ENCODE data around the gene ECM2.
"Not testable (repeated sequence)": the region's sequence is repeated elsewhere in the genome, so short reads cannot be mapped to it uniquely, and the experiment has no call there.

Gene ECM2

DNA sequence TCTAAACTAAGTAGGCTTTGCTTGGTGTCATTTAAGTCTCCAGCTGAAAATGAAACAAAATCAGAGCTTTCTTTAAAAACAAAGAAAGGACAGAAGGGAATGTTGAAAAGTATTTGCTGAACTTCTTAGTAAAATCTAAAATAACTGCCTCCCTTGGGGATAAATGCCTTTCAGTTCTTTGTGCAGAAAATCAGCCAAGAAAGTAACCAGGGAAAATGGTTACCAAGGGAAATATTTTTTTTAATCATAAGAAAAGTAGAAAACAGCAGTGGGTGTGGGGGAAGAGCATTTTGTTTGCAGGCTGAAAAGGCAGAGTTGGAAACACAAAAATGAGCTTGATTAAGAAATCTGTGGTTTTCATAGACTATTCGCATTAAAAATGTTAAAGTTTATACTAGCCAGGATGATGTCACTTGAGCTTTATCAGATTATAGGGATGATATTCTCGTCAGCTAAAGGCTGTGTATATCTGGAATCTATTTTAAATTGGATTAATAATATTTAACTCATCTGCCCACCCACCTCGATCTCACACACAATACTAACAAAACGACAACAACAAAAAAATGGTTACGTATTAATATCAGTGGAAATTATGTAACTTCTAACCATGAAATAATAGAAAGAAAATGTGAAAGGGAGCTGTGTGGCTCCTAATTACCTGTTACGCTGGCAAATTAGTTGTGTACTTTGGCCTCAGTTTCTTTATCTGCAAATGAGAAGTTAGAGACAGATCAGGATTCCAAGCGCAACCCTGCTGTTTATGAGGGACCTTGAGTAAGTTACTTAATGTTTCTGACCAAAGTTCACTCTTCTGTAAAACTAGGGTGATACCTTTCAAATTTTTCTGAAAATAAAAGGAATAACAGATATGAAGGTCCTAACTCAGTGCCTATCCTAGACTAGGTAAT is at the start of gene ECM2:
Gene ECM2, minus strand, starts transcription at position 51 of the 911 bp plus-strand sequence. CDS start 13,124 bp downstream, outside the sequence.
- DNase-seq = no peak

DNA sequence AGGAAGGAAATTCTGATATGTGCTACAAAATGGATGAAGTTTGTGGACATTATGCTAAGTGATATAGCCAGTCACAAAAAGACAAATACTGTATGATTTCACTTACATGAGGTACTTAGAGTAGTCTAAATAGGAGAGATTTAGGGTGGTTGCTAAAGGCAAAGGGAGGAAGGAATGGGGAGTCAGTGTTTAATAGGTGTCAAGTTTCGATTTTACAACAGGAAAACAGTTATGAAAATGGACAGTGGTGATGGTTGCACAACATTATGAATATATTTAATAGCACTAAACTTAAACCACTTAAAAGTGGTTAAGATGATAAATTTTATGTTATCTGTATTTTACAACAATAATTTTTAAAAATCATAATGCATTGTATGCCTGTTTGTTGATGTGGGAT is 40.4 kb upstream of the ECM2 start:
- no peak for DNase-seq

- DNase-seq = not testable (repeated sequence)
Observed at GRCh38 chr9:92573612-92574011, 37.8 kb upstream of the ECM2 start.

GRCh38 chr9:92571871-92572270 is 36.1 kb upstream of the ECM2 start:
- not testable (repeated sequence) for DNase-seq

GRCh38 chr9:92564982-92565381 is 29.2 kb upstream of the ECM2 start:
- no peak for DNase-seq

DNA sequence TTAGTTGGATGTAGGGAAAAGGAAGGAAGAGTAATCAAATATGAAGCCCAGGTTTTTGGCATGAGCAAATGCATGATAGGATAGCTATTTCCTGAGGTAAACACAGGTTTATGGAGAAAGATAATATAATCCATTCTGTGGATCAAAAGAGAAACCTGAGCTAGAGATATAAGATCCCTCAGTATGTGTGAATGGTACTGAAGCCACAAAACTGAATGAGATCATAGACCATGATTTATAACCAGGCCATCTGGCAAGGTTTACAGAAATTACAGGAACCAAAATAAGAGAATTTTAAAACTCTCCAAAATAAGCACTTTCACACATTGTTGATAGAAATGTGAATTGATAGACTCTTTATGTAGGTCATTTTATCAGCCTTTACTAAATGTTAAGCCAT is 28.7 kb upstream of the ECM2 start:
- DNase-seq = no peak

GRCh38 chr9:92563116-92564100 is 27.6 kb upstream of the ECM2 start:
- no peak for DNase-seq

GRCh38 chr9:92562461-92562967 is 26.7 kb upstream of the ECM2 start:
- no peak for DNase-seq

- DNase-seq = no peak
Observed at GRCh38 chr9:92561374-92562330, 25.9 kb upstream of the ECM2 start.

DNA sequence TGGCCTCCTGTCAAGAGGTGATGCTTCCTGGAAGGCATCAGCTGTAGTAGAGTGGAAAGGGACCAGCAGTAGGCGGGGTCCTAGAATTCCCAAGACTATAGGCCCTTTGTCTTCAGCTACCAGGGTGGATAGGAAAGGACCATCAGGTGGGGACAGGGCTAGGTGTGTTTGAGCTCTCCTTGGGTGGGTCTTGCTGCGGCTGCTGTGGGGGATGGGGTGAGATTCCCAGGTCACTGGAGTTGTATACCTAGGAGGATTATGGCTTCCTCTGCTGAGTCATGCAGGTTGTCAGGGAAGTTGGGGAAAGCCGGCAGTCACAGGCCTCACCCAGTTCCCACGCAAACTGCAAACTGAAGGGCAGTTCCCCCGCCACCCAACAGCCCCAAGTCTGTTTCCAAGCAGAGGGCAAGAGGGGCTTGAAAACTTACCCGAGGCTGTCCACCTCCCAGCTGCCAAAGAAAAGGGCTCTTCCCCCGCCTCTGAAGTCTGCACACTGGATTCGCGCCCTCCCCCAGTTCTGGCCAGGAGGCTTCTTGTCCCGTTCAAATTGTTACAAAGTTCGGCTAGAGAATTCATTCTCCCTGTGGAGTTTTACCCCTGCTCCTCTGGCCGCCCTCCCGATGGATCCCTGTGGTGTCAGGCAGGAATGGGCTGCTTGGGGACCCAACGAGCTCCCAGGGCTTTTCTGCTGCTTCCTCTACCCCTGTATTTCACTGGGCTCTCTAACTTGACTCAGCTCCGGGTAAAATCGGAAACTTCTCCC is 23.0 kb upstream of the ECM2 start:
- DNase-seq = no peak

DNA sequence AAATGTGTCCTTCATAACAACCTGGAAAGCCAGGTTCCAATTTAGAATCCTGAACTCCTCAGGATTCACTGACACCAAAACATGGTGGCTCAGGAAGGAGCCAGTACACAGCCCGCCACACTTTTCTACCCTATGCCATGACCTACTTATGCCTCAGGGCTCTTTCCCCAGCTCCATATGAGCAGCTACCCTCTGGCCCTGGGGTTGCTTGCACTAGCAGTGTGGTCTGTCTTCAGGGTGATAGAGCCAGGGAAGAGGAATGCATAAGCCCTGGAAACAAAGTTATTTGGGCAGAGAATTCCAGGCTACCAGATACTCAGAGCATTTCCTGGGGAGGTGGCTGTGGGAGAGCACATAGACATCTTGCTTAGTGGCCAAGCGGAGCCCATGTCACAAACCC is 15.0 kb upstream of the ECM2 start:
- DNase-seq = no peak

DNA sequence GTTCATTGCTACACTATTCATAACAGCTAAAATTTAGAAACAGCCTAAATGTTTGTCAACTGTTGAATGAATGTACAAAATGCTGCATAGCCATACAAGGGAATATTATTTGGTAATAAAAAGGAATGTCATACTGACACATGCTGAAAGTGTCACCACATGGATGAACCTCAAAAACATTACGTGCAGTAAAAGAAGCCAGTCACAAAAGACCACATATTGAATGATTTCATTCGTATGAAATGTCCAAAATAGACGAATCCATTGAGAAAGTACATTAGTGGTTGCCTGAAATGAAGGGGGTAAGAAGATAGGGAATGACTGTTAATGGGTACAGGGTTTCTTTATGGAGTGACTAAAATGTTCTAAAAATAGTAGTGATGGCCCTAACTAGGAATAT is 11.6 kb upstream of the ECM2 start:
- DNase-seq = no peak

- no peak for DNase-seq
Observed at GRCh38 chr9:92545002-92545510, 9.3 kb upstream of the ECM2 start.

- no peak for DNase-seq
Observed at GRCh38 chr9:92543972-92544371, 8.2 kb upstream of the ECM2 start.

DNA sequence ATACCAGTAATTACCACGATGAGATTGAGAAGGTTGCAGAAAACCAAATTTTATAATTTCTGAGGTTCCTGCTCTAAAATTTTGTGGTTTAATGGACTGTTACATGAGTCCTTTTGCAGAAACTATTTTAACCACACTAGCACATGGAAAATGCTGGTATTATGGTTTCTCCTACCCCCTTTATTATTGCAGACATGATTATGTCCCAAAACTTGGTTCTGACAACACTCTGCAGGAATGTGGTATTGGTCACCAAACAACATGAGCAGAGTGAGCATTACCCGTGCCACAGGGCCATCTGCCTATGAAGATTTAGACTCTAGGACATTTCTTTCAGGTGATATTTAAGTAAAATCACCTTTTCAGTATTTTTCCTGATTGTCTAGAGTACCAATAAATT is 2.8 kb upstream of the ECM2 start:
- DNase-seq = no peak

DNA sequence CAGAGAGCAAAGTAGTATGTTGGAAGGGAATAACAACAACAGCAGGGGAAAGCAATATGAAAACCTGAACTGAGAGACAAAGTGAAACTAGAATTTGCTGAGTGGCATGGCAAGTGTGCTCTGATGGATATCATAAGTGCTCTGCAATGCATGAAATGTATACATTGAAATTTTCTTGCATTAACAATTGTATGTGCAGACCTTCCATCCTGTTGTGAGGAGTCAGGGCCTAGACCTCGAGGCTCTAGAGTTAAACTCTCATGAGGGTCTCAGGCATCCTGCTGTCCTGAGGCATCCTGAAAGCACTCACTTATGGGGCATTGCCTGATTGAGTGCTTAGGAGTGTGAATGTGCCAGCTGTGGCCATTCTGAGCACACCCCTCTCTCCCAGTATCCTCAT is 1.1 kb downstream of the ECM2 start:
- DNase-seq = no peak

- DNase-seq = no peak
Observed at GRCh38 chr9:92534204-92534603, 1.6 kb downstream of the ECM2 start.

DNA sequence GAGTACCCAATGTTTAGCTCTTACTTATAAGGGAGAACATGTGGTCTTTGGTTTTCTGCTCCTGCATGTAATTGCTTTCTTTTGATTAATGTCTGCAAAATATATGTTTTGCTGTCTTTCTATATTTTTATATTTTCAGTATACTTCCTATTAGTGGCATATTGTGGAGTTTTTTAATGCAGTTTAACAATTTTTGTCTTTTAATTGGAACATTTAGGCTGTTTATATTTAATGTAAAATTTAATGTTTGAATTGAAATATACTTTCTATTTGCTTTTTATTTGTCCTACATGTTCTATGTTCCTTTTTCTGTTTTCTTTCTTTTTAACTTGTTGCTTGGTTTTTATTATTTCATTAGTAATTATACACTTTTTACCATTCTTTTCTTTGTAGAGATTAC is 4.9 kb downstream of the ECM2 start:
- no peak for DNase-seq

DNA sequence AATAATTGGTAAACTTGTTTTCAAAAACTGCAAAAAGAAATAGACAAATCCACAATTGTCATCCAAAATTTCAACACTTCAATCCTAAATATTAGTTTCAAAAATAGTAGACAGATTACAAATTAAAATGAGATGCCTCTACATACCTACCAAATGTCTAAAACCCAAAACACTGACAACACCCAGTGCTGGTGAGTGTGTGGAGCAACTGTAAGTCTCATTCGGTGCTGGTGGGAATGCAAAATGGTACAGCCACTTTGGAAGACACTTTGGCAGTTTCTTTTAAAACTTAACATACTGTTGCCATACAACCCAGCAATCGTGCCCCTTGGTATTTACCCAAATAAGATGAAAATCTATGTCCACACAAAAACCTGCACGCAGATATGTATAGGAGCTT is 6.7 kb downstream of the ECM2 start:
- DNase-seq = no peak

DNA sequence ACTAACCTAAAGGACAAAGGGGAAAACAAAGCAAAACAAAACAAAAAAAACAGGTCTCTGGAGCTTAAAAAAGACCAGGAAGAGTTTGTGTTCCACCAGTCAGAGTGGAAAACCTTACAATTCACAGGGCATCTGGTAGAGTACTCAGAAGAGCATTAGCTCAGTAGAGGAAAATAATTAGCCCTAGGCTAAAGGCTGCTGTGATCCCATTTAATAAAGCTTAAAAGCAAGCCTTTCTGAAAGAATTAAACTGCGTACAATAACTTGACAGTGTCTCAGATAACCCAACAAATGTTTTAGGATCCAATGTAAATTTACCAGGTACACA is 7.3 kb downstream of the ECM2 start:
- DNase-seq = no peak

DNA sequence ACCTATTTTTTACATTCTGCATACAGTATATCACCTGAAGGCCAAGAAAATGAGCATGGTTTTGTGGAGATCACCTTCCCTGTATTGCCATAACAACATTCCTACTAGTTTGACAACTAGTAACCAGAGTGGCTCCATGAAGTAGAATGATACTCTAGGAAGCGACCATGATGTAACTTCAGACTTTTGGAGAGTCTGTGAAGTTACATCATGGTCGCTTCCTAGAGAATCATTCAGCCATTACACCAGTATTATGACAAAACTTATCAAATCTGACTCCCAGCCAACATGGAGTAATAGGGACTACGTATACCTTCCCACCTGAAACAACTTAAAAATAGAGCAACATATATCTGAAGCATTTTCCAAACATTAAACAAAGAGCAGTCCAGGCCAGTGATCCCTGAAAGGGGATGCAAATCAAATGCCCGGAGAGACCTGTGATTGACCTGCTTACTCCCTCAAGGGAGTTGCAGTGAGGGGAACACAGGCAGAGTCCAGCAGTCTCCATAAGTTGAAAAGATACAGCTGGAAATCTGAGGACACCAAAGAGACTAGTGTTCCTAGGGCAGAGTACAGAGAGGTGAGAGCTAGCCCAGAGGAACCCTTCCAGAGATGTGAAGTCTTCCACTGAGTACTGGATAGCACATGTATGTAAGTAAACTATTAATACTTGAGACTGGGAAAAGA is 7.8 kb downstream of the ECM2 start:
- no peak for DNase-seq
